ENCODE measurements around the gene KCNH6. TPM values are rescaled to one million over a fixed set of nuclear protein-coding genes. Genes with fewer than 3 reads are reported as not detected.

KCNH6 gene
- total RNA-seq, 2 experiments from 2014 or later: not detected

DNA sequence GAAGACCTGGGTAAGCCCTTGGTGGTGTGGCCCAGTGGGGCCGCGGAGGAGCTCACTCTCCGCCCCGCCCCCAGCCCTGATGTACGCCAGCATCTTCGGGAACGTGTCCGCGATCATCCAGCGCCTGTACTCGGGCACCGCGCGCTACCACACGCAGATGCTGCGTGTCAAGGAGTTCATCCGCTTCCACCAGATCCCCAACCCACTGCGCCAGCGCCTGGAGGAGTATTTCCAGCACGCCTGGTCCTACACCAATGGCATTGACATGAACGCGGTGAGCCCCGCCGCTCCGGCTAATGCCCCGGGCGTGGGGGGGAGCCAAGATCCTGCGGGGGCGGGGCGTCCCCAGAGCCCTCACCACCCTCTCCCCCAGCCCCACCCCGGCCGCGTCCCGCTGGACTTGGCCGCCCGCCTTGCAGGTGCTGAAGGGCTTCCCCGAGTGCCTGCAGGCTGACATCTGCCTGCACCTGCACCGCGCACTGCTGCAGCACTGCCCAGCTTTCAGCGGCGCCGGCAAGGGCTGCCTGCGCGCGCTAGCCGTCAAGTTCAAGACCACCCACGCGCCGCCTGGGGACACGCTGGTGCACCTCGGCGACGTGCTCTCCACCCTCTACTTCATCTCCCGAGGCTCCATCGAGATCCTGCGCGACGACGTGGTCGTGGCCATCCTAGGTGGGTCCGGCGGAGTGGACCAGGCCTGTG, 15.0 kb downstream of the KCNH6 start:
- Mint-ChIP-seq H3K9me3 (no peaks in the 10 kb centered on the region), H3K27me3 (peaks cover 32% of the 10 kb centered on the region), H3K36me3 (ENCODE audit: low read depth) (no peaks in the 10 kb centered on the region), H3K27ac (no peak overlapping the region), H3K4me1 (ENCODE audit: low read depth) (peaks cover 4% of the 10 kb centered on the region), H3K4me3 (no peak overlapping the region)
- peaks cover 9% of the 10 kb centered on the region for H3K4me1 ChIP-seq (ENCODE audit: insufficient read depth, low read length)
- TF ChIP-seq, protein P1, sequence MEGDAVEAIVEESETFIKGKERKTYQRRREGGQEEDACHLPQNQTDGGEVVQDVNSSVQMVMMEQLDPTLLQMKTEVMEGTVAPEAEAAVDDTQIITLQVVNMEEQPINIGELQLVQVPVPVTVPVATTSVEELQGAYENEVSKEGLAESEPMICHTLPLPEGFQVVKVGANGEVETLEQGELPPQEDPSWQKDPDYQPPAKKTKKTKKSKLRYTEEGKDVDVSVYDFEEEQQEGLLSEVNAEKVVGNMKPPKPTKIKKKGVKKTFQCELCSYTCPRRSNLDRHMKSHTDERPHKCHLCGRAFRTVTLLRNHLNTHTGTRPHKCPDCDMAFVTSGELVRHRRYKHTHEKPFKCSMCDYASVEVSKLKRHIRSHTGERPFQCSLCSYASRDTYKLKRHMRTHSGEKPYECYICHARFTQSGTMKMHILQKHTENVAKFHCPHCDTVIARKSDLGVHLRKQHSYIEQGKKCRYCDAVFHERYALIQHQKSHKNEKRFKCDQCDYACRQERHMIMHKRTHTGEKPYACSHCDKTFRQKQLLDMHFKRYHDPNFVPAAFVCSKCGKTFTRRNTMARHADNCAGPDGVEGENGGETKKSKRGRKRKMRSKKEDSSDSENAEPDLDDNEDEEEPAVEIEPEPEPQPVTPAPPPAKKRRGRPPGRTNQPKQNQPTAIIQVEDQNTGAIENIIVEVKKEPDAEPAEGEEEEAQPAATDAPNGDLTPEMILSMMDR (IDR thresholded peaks at IDR 0.05): no peak
- DNase-seq (peak in 1 of 14 experiments; percentile 7), ATAC-seq (ENCODE audit: poor library complexity) (no peak)
- H3K9me3 ChIP-seq (ENCODE audit: control insufficient read depth in 1 of 2, insufficient read depth in 1 of 2, low read length in 2 of 2): no peaks in the 10 kb centered on the region
- CTCF ChIA-PET: no interaction called here
- no peaks in the 10 kb centered on the region for H3K36me3 ChIP-seq (ENCODE audit: insufficient read depth, low read length)
- H3K27me3 ChIP-seq (ENCODE audit: control insufficient read depth in 1 of 2, insufficient read depth in 2 of 2, low read length in 2 of 2): peaks cover 19 to 22% of the 10 kb centered on the region in 2 experiments
- no peak overlapping the region for H3K27ac ChIP-seq (ENCODE audit: low read depth in 1 of 2, low read length in 2 of 2)
- POLR2A ChIA-PET: no interaction called here
- no peak overlapping the region for H3K4me3 ChIP-seq (ENCODE audit: low read length)
- intact Hi-C loops (cut with DNase I, micrococcal nuclease): no loop called here

DNA sequence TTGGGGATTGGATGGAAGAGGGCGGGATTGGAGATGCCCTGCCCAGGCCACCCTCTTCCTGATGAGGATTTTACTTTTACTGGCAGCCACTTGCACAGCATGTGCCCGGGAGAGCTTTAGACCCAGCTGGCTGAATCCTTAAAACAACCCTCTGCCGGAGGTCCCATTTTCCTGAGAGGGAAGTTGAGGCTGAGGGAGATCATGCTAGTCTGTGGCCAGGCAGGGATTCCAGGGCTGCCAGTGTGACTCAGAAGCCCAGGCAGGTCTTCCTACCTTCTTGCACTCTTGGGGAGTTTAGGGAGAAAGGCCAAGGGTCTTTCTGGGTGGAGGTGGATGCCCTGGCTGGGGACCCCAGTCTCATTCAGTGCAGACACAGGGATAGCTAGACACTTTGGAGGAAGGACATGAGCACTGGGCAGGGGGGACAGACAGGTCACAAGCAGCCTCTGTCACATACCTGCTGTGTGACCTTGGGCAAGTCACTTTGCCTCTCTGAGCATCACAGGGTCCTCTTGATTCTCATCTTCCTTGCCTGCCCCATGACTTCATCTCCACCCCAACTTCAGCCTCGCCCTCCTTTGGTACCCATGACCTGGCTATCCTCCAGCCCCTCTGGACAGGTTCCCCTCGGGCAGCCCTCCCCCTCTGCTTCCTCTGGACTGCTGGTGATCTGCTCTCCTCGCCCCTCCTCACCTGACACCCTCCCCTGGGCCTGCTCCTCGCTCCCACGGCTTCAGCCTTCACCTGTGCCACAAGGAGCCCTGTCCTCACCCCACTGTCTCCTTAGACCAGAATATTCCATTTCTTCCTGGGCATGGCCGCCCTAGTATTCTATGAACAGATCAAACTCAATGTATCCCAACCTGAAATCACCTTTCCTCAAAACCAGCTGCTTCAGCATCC, 15.8 kb downstream of the KCNH6 start:
- Histone ChIP-seq H3K9me3 (ENCODE audit: control insufficient read depth in 1 of 2, insufficient read depth in 1 of 2, low read length in 2 of 2) (no peaks in the 10 kb centered on the region), H3K4me1 (ENCODE audit: insufficient read depth, low read length) (peaks cover 9% of the 10 kb centered on the region), H3K4me3 (ENCODE audit: low read length) (no peak overlapping the region), H3K27ac (ENCODE audit: low read depth in 1 of 2, low read length in 2 of 2) (no peak overlapping the region), H3K27me3 (ENCODE audit: control insufficient read depth in 1 of 2, insufficient read depth in 2 of 2, low read length in 2 of 2) (peaks cover 19 to 22% of the 10 kb centered on the region in 2 experiments), H3K36me3 (ENCODE audit: insufficient read depth, low read length) (no peaks in the 10 kb centered on the region)
- no peak for DNase-seq
- TF ChIP-seq, protein P1 (IDR thresholded peaks at IDR 0.05): no peak
- Mint-ChIP-seq H3K9me3 (no peaks in the 10 kb centered on the region), H3K36me3 (ENCODE audit: low read depth) (no peaks in the 10 kb centered on the region), H3K4me3 (no peak overlapping the region), H3K27ac (no peak overlapping the region), H3K4me1 (ENCODE audit: low read depth) (peaks cover 4% of the 10 kb centered on the region), H3K27me3 (peaks cover 32% of the 10 kb centered on the region)
- ATAC-seq (ENCODE audit: poor library complexity): no peak
- POLR2A ChIA-PET: no interaction called here
- CTCF ChIA-PET: no interaction called here
- intact Hi-C loops (cut with DNase I, micrococcal nuclease): no loop called here

DNA sequence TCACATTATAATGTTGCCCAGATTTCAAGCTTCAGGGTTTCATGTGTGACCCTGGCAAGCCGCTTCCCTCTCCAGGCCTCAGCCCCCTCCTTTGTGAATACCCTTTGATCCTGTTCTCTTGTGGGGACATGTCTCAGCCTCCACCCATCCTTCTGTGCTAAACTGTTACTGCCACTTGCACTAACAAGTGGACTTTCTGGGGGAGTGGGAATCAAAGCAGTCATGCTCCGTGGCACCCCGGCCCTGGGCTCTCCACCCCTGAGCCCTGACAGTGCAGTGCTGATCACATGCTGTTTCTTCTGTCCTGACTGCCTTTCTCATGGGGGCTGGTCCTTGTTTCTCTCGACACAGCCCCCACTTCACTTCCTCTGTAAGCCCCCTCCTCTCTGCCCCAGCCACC, 17.4 kb downstream of the KCNH6 start:
- POLR2A ChIA-PET: no interaction called here
- Histone ChIP-seq H3K4me3 (ENCODE audit: low read length) (no peak overlapping the region), H3K4me1 (ENCODE audit: insufficient read depth, low read length) (peaks cover 9% of the 10 kb centered on the region), H3K9me3 (ENCODE audit: control insufficient read depth in 1 of 2, insufficient read depth in 1 of 2, low read length in 2 of 2) (no peaks in the 10 kb centered on the region), H3K27ac (ENCODE audit: low read depth in 1 of 2, low read length in 2 of 2) (no peak overlapping the region), H3K27me3 (ENCODE audit: control insufficient read depth in 1 of 2, insufficient read depth in 2 of 2, low read length in 2 of 2) (peaks cover 19 to 22% of the 10 kb centered on the region in 2 experiments), H3K36me3 (ENCODE audit: insufficient read depth, low read length) (no peaks in the 10 kb centered on the region)
- intact Hi-C loops (cut with DNase I, micrococcal nuclease): no loop called here
- peaks cover 32% of the 10 kb centered on the region for H3K27me3 Mint-ChIP-seq
- CTCF ChIA-PET: no interaction called here
- no peaks in the 10 kb centered on the region for H3K9me3 Mint-ChIP-seq
- H3K4me3 Mint-ChIP-seq: no peak overlapping the region
- peaks cover 4% of the 10 kb centered on the region for H3K4me1 Mint-ChIP-seq (ENCODE audit: low read depth)
- DNase-seq (no peak), ATAC-seq (ENCODE audit: poor library complexity) (no peak)
- H3K27ac Mint-ChIP-seq: no peak overlapping the region
- TF ChIP-seq, protein P1 (IDR thresholded peaks at IDR 0.05): no peak
- H3K36me3 Mint-ChIP-seq (ENCODE audit: low read depth): no peaks in the 10 kb centered on the region

Data from CD4-positive, alpha-beta T cell (primary cell).